Natural killer cell (primary cell): Measurements from ENCODE around the gene HNRNPA1L2. TPM values are rescaled to one million over a fixed set of nuclear protein-coding genes. Genes with fewer than 3 reads are reported as not detected.

ENCODE experiments used
- ATAC-seq, 3 donors: fragments of 150-1000 bp in 2 of 3; fragments of 200-7000 bp in 1 of 3; cut with Tn5 transposase; 1 replicate in 1 of 3; 2 replicates in 2 of 3; pipeline ENCODE4 v1.10.0; 2021; ENCODE audit warnings: mild to moderate bottlenecking in 2 of 3, moderate library complexity in 2 of 3
- DNase-seq, 2 donors: peaks; one replicate each; pipeline versions ENCODE4 v3.0.0 to v3.0.0-alpha.2; 2013 to 2021; ENCODE audit warnings: mixed read lengths in 1 of 2
- H3K27ac ChIP-seq: one replicate; pipeline ENCODE4 v1.5.1; 2013; ENCODE audit warnings: mild to moderate bottlenecking, low read length
- H3K27me3 ChIP-seq: one replicate; pipeline ENCODE4 v1.6.1; 2013; ENCODE audit warnings: low read length; ENCODE audit not compliant: control insufficient read depth, insufficient read depth
- H3K36me3 ChIP-seq: one replicate; pipeline ENCODE4 v1.6.1; 2013; ENCODE audit warnings: low read length; ENCODE audit not compliant: control insufficient read depth, insufficient read depth
- H3K4me1 ChIP-seq: one replicate; pipeline ENCODE4 v1.6.1; 2013; ENCODE audit warnings: low read length; ENCODE audit not compliant: control insufficient read depth, insufficient read depth
- H3K4me3 ChIP-seq: one replicate; pipeline ENCODE4 v1.5.1; 2013; ENCODE audit warnings: low read length
- H3K9me3 ChIP-seq: one replicate; pipeline ENCODE4 v1.6.1; 2013; ENCODE audit warnings: low read length; ENCODE audit not compliant: control insufficient read depth, insufficient read depth
- H3K27ac Mint-ChIP-seq, 2 donors: one replicate each; pipeline ENCODE4 v1.8.0; 2022; ENCODE audit warnings: mild to moderate bottlenecking in 2 of 2, mixed read lengths in 2 of 2, moderate library complexity in 1 of 2
- H3K27me3 Mint-ChIP-seq, 2 donors: one replicate each; pipeline ENCODE4 v1.8.0; 2022; ENCODE audit warnings: low read depth in 2 of 2, mixed read lengths in 2 of 2
- H3K36me3 Mint-ChIP-seq: one replicate; pipeline ENCODE4 v1.8.0; 2022; ENCODE audit warnings: mixed read lengths
- H3K4me1 Mint-ChIP-seq, 2 donors: one replicate each; pipeline ENCODE4 v1.8.0; 2022; ENCODE audit warnings: mixed read lengths in 2 of 2
- H3K4me3 Mint-ChIP-seq: one replicate; pipeline ENCODE4 v1.8.0; 2022; ENCODE audit warnings: mild to moderate bottlenecking, moderate library complexity, mixed read lengths
- H3K9me3 Mint-ChIP-seq, 2 donors: one replicate each; pipeline ENCODE4 v1.8.0; 2022; ENCODE audit warnings: mixed read lengths in 2 of 2
- CTCF ChIP-seq: fragments of 200-600 bp; IDR thresholded peaks from one replicate; pipeline ENCODE4 v1.8.0; 2022; ENCODE audit warnings: antibody characterized with exemption
- WGBS: methylation state at CpG from one replicate; pipeline ENCODE4 v1.1.7; 2013; ENCODE audit warnings: missing lambda C conversion rate; ENCODE audit not compliant: insufficient coverage; 5-methylcytosine and 5-hydroxymethylcytosine counted together
- intact Hi-C: fragments of 100-400 bp; cut with micrococcal nuclease; formaldehyde crosslinking; loops from one replicate; pipeline ENCODE4 v1.14.2; 2022
- total RNA-seq, 4 donors: library from RNA; stranded (reverse); fragments of 120-200 nt in 1 of 4; gene quantifications; one replicate each; pipeline versions ENCODE4 v1.2.3 to v1.2.4, GENCODE V29; 2013 to 2022

The HNRNPA1L2 gene
- total RNA-seq, 3 donors from 2014 or later (not counting 1 experiment from before 2014, with no cell fraction given) = 11.9 to 16.2 (median 15.4) TPM

GRCh38 chr13:52638666-52639328, 3.4 kb upstream of the HNRNPA1L2 start:
- H3K4me3 ChIP-seq = no peak overlapping the region
- Mint-ChIP-seq H3K27me3 (no peaks in the 10 kb centered on the region), H3K9me3 (no peaks in the 10 kb centered on the region), H3K4me3 (no peak overlapping the region), H3K36me3 (peaks cover 10% of the 10 kb centered on the region), H3K4me1 (peaks cover 10 to 11% of the 10 kb centered on the region in 2 donors), H3K27ac (no peak overlapping the region)
- WGBS = 82% methylated on average over 4 of the region's 5 CpGs
- DNase-seq (no peak), ATAC-seq (no peak)
- intact Hi-C loops = no loop called here
- H3K36me3 ChIP-seq = peaks cover 31% of the 10 kb centered on the region
- no peak overlapping the region for H3K27ac ChIP-seq
- no peaks in the 10 kb centered on the region for H3K4me1 ChIP-seq
- no peak for TF ChIP-seq CTCF
- no peaks in the 10 kb centered on the region for H3K27me3 ChIP-seq
- no peaks in the 10 kb centered on the region for H3K9me3 ChIP-seq

GRCh38 chr13:52644108-52644507, 1.9 kb downstream of the HNRNPA1L2 start:
- H3K36me3 ChIP-seq = peaks cover 22% of the 10 kb centered on the region
- no peak overlapping the region for H3K27ac ChIP-seq
- DNase-seq (no peak), ATAC-seq (no peak)
- H3K4me3 Mint-ChIP-seq = no peak overlapping the region
- peaks cover 10 to 11% of the 10 kb centered on the region in 2 donors for H3K4me1 Mint-ChIP-seq
- no peaks in the 10 kb centered on the region for H3K27me3 Mint-ChIP-seq
- WGBS = 98% methylated on average over 3 of the region's 3 CpGs
- no peak overlapping the region for H3K27ac Mint-ChIP-seq
- H3K9me3 ChIP-seq = no peaks in the 10 kb centered on the region
- no peaks in the 10 kb centered on the region for H3K4me1 ChIP-seq
- intact Hi-C loops = no loop called here
- H3K36me3 Mint-ChIP-seq = peaks cover 10% of the 10 kb centered on the region
- no peak overlapping the region for H3K4me3 ChIP-seq
- TF ChIP-seq CTCF = no peak
- no peaks in the 10 kb centered on the region for H3K27me3 ChIP-seq
- no peaks in the 10 kb centered on the region for H3K9me3 Mint-ChIP-seq

GRCh38 chr13:52646967-52647366, 4.7 kb downstream of the HNRNPA1L2 start:
- Mint-ChIP-seq H3K36me3 (peaks cover 10% of the 10 kb centered on the region), H3K4me1 (peaks cover 19 to 23% of the 10 kb centered on the region in 2 donors), H3K9me3 (no peaks in the 10 kb centered on the region), H3K27ac (no peak overlapping the region), H3K27me3 (no peaks in the 10 kb centered on the region), H3K4me3 (no peak overlapping the region)
- no peak for DNase-seq
- Histone ChIP-seq H3K9me3 (no peaks in the 10 kb centered on the region), H3K27ac (no peak overlapping the region), H3K4me1 (peaks cover 3% of the 10 kb centered on the region), H3K36me3 (peaks cover 6% of the 10 kb centered on the region), H3K27me3 (no peaks in the 10 kb centered on the region), H3K4me3 (no peak overlapping the region)
- intact Hi-C loops = no loop called here
- no peak for TF ChIP-seq CTCF
- no peak for ATAC-seq

- no peak overlapping the region for H3K4me3 Mint-ChIP-seq
- H3K27ac Mint-ChIP-seq = no peak overlapping the region
Observed at GRCh38 chr13:52650731-52651130, 8.5 kb downstream of the HNRNPA1L2 start.

More at GRCh38 chr13:52650731-52651130, 8.5 kb downstream of the HNRNPA1L2 start:
- Histone ChIP-seq H3K9me3 (no peaks in the 10 kb centered on the region), H3K27ac (no peak overlapping the region), H3K4me1 (peaks cover 5% of the 10 kb centered on the region), H3K36me3 (no peaks in the 10 kb centered on the region), H3K27me3 (no peaks in the 10 kb centered on the region), H3K4me3 (no peak overlapping the region)
- Mint-ChIP-seq H3K36me3 (no peaks in the 10 kb centered on the region), H3K9me3 (no peaks in the 10 kb centered on the region), H3K27me3 (no peaks in the 10 kb centered on the region), H3K4me1 (peaks cover 8 to 14% of the 10 kb centered on the region in 2 donors)
- DNase-seq (no peak), ATAC-seq (no peak)
- TF ChIP-seq CTCF = no peak
- intact Hi-C loops = loop anchor here (5.0 kb wide), 3 partner anchors 33 to 1198 kb away; partner anchors contain the start of genes INTS6 and VPS36
- 96% methylated on average over 6 of the region's 6 CpGs for WGBS
